ACC112 (cell line): ENCODE results near the gene KRTAP10-6.
"Not testable (repeated sequence)": the region's sequence is repeated elsewhere in the genome, so short reads cannot be mapped to it uniquely, and the experiment has no call there.

Experiments
- H2AFZ ChIP-seq: fragments of 200-600 bp; sonication (generic); one replicate; pipeline ENCODE4 v1.6.0; 2017; ENCODE audit warnings: antibody characterized with exemption, low read length; ENCODE audit not compliant: unreplicated experiment
- H3K27ac ChIP-seq: fragments of 200-600 bp; sonication (generic); 2 replicates; pipeline ENCODE4 v1.5.1; 2014; ENCODE audit warnings: low read depth, mild to moderate bottlenecking, antibody characterized with exemption, low read length, moderate library complexity
- H3K27me3 ChIP-seq: fragments of 200-600 bp; sonication (generic); 2 replicates; pipeline ENCODE4 v1.6.1; 2014; ENCODE audit warnings: mild to moderate bottlenecking, antibody characterized with exemption, low read length, moderate library complexity, mixed read lengths; ENCODE audit not compliant: insufficient read depth
- H3K36me3 ChIP-seq: fragments of 200-600 bp; sonication (generic); 2 replicates; pipeline ENCODE4 v1.6.1; 2016; ENCODE audit warnings: mild to moderate bottlenecking, antibody characterized with exemption, low read length, moderate library complexity, mixed read lengths; ENCODE audit not compliant: insufficient read depth
- H3K4me1 ChIP-seq: fragments of 200-600 bp; sonication (generic); one replicate; pipeline ENCODE4 v1.6.1; 2016; ENCODE audit warnings: low read length, mixed read lengths; ENCODE audit not compliant: insufficient read depth, unreplicated experiment, control insufficient read depth
- H3K4me3 ChIP-seq: fragments of 200-600 bp; sonication (generic); 2 replicates; pipeline ENCODE4 v1.5.1; 2014; ENCODE audit warnings: mild to moderate bottlenecking, low read depth, low read length
- H3K79me2 ChIP-seq: fragments of 200-600 bp; sonication (generic); one replicate; pipeline ENCODE4 v1.6.0; 2016; ENCODE audit warnings: low read length; ENCODE audit not compliant: control insufficient read depth, unreplicated experiment, insufficient read depth

The KRTAP10-6 gene

GRCh38 chr21:44567481-44568171 lies 24.7 kb downstream of the KRTAP10-6 start:
- H3K4me3 ChIP-seq = no peak overlapping the region
- no peaks in the 10 kb centered on the region for H3K4me1 ChIP-seq
- no peaks in the 10 kb centered on the region for H3K79me2 ChIP-seq
- peaks cover 10% of the 10 kb centered on the region; the same call in 1 of the 2 replicates for H3K27me3 ChIP-seq
- no peak overlapping the region for H3K27ac ChIP-seq
- H3K36me3 ChIP-seq = no peaks in the 10 kb centered on the region
- no peak overlapping the region for H2AFZ ChIP-seq

GRCh38 chr21:44566403-44566802 lies 25.9 kb downstream of the KRTAP10-6 start:
- Histone ChIP-seq H2AFZ (no peak overlapping the region), H3K4me3 (no peak overlapping the region), H3K27ac (no peak overlapping the region), H3K4me1 (no peaks in the 10 kb centered on the region), H3K36me3 (no peaks in the 10 kb centered on the region), H3K27me3 (peaks cover 10% of the 10 kb centered on the region; the same call in 1 of the 2 replicates), H3K79me2 (no peaks in the 10 kb centered on the region)

GRCh38 chr21:44564886-44565598 lies 27.3 kb downstream of the KRTAP10-6 start:
- no peaks in the 10 kb centered on the region for H3K36me3 ChIP-seq
- no peak overlapping the region for H3K27ac ChIP-seq
- H3K4me1 ChIP-seq = no peaks in the 10 kb centered on the region
- H3K27me3 ChIP-seq = 0 out of 2 replicates have a peak, but pooled peaks cover 10% of the 10 kb centered on the region
- H3K4me3 ChIP-seq = no peak overlapping the region
- H3K79me2 ChIP-seq = no peaks in the 10 kb centered on the region
- no peak overlapping the region for H2AFZ ChIP-seq

- H3K79me2 ChIP-seq = no peaks in the 10 kb centered on the region
- no peak overlapping the region for H3K4me3 ChIP-seq
- H3K27me3 ChIP-seq = peaks cover 16% of the 10 kb centered on the region; the same call in 1 of the 2 replicates
- no peaks in the 10 kb centered on the region for H3K4me1 ChIP-seq
- H3K36me3 ChIP-seq = no peaks in the 10 kb centered on the region
- no peak overlapping the region for H3K27ac ChIP-seq
- H2AFZ ChIP-seq = no peak overlapping the region
These were observed 28.2 kb downstream of the KRTAP10-6 start for GRCh38 chr21:44564099-44564498.

GRCh38 chr21:44558695-44559094 lies 33.6 kb downstream of the KRTAP10-6 start, which contains the start of gene KRTAP10-3:
Gene KRTAP10-3, minus strand, starts transcription at chr21:44558795. Its CDS starts 80 bp downstream, at chr21:44558715.
- no peak within 1 kb of the TSS for H3K27ac ChIP-seq
- no peaks in the 10 kb centered on the region for H3K36me3 ChIP-seq
- peaks cover 57% of the 10 kb centered on the region for H3K27me3 ChIP-seq
- H2AFZ ChIP-seq = no peak within 1 kb of the TSS
- no peaks in the 10 kb centered on the region for H3K4me1 ChIP-seq
- no peaks in the 10 kb centered on the region for H3K79me2 ChIP-seq
- no peak within 1 kb of the TSS for H3K4me3 ChIP-seq

- H3K36me3 ChIP-seq, H2AFZ ChIP-seq, H3K79me2 ChIP-seq, H3K27ac ChIP-seq, H3K4me1 ChIP-seq, H3K4me3 ChIP-seq: not testable (repeated sequence)
- H3K27me3 ChIP-seq = peaks cover 57% of the 10 kb centered on the region
These were observed 34.0 kb downstream of the KRTAP10-6 start for GRCh38 chr21:44558329-44558675.

- Histone ChIP-seq H3K27ac (no peak overlapping the region), H2AFZ (no peak overlapping the region), H3K4me1 (no peaks in the 10 kb centered on the region), H3K4me3 (no peak overlapping the region), H3K36me3 (no peaks in the 10 kb centered on the region), H3K79me2 (no peaks in the 10 kb centered on the region), H3K27me3 (peaks cover 63% of the 10 kb centered on the region)
These were observed 34.6 kb downstream of the KRTAP10-6 start for GRCh38 chr21:44557491-44558328.

- no peaks in the 10 kb centered on the region for H3K36me3 ChIP-seq
These were observed 35.4 kb downstream of the KRTAP10-6 start for GRCh38 chr21:44556879-44557278.

GRCh38 chr21:44555200-44555875 lies 37.0 kb downstream of the KRTAP10-6 start:
- H3K27ac ChIP-seq = no peak overlapping the region
- peaks cover 71% of the 10 kb centered on the region for H3K27me3 ChIP-seq
- no peaks in the 10 kb centered on the region for H3K79me2 ChIP-seq
- H3K36me3 ChIP-seq = no peaks in the 10 kb centered on the region
- no peak overlapping the region for H2AFZ ChIP-seq
- H3K4me1 ChIP-seq = no peaks in the 10 kb centered on the region
- no peak overlapping the region for H3K4me3 ChIP-seq

More at GRCh38 chr21:44556879-44557278, 35.4 kb downstream of the KRTAP10-6 start:
- H3K79me2 ChIP-seq = no peaks in the 10 kb centered on the region
- H3K27me3 ChIP-seq = peaks cover 71% of the 10 kb centered on the region
- H3K4me1 ChIP-seq = no peaks in the 10 kb centered on the region
- H3K4me3 ChIP-seq = no peak overlapping the region
- no peak overlapping the region for H2AFZ ChIP-seq
- no peak overlapping the region for H3K27ac ChIP-seq

GRCh38 chr21:44552681-44553080 lies 39.6 kb downstream of the KRTAP10-6 start:
- Histone ChIP-seq H3K36me3 (no peaks in the 10 kb centered on the region), H3K27me3 (peaks cover 75% of the 10 kb centered on the region), H2AFZ (no peak overlapping the region), H3K27ac (no peak overlapping the region), H3K4me3 (no peak overlapping the region), H3K79me2 (no peaks in the 10 kb centered on the region), H3K4me1 (no peaks in the 10 kb centered on the region)
